H1 (cell line): ENCODE results near the gene PDK4. TPM values are rescaled to one million over a fixed set of nuclear protein-coding genes. Genes with fewer than 3 reads are reported as not detected.

Source experiments
- CTCF ChIA-PET: fragments of 300-600 bp; sonication (Branson Sonifier 250); formaldehyde crosslinking; loops from one replicate; lab custom pipeline; 2021; ENCODE audit not compliant: partially characterized antibody; lab: Charles Lee
- POLR2A ChIA-PET: fragments of 300-600 bp; sonication (Branson Sonifier 250); formaldehyde crosslinking; loops from one replicate; lab custom pipeline; 2021; ENCODE audit warnings: inconsistent platforms; ENCODE audit not compliant: partially characterized antibody; lab: Charles Lee
- DNase-seq, 2 experiments: peaks; one replicate each; pipeline versions ENCODE4 v3.0.0 to v3.0.0-alpha.2; 2010 to 2022; ENCODE audit warnings: low spot score in 2 of 2, low read depth in 1 of 2, mixed read lengths in 1 of 2
- FAIRE-seq: peaks from 2 replicates; lab custom pipeline; 2011; peaks lifted over from hg19 to GRCh38; lab: Jason Lieb, UNC
- H2AFZ ChIP-seq: 2 replicates; pipeline ENCODE4 v1.8.1; 2012; ENCODE audit warnings: low read length, inconsistent platforms
- H2AK5ac ChIP-seq: 2 replicates; pipeline ENCODE4 v1.6.1; 2013; ENCODE audit warnings: low read depth, low read length
- H2BK120ac ChIP-seq: replicated peaks from 2 replicates; pipeline ENCODE3; 2013; ENCODE audit warnings: low read depth, low read length, inconsistent platforms
- H2BK12ac ChIP-seq: 2 replicates; pipeline ENCODE4 v1.6.1; 2013; ENCODE audit warnings: low read depth, low read length
- H2BK15ac ChIP-seq: 2 replicates; pipeline ENCODE4 v1.6.1; 2013; ENCODE audit warnings: low read length
- H2BK20ac ChIP-seq: 2 replicates; pipeline ENCODE4 v1.6.1; 2013; ENCODE audit warnings: low read length
- H2BK5ac ChIP-seq: 2 replicates; pipeline ENCODE4 v1.6.1; 2013; ENCODE audit warnings: low read depth, low read length
- H3K14ac ChIP-seq: 2 replicates; pipeline ENCODE4 v1.6.1; 2013; ENCODE audit warnings: inconsistent platforms; ENCODE audit not compliant: insufficient read length
- H3K18ac ChIP-seq: 2 replicates; pipeline ENCODE4 v1.6.1; 2013; ENCODE audit warnings: low read length; ENCODE audit errors: extremely low read depth
- H3K23ac ChIP-seq: 2 replicates; pipeline ENCODE4 v1.6.1; 2013; ENCODE audit warnings: inconsistent platforms; ENCODE audit not compliant: insufficient read length
- H3K23me2 ChIP-seq: 2 replicates; pipeline ENCODE4 v1.6.1; 2013; ENCODE audit warnings: low read depth, low read length
- H3K27ac ChIP-seq: 2 replicates; pipeline ENCODE4 v1.6.1; 2011; ENCODE audit warnings: low read depth, low read length, inconsistent platforms
- H3K27me3 ChIP-seq, 4 experiments: replicated peaks in 1 of 4; 1 replicate in 1 of 4; 2 replicates in 3 of 4; pipeline versions ENCODE4 v1.6.1 to v1.8.1; 2011 to 2013; ENCODE audit warnings: low read length in 3 of 4, mild to moderate bottlenecking in 3 of 4, inconsistent platforms in 2 of 4, mixed read lengths in 2 of 4, moderate library complexity in 1 of 4; ENCODE audit not compliant: control insufficient read depth in 3 of 4, insufficient read depth in 3 of 4; ENCODE audit errors: extremely low read depth in 1 of 4
- H3K36me3 ChIP-seq, 4 experiments: 2 replicates each; pipeline versions ENCODE4 v1.6.1 to v1.8.1; 2011 to 2013; ENCODE audit warnings: mild to moderate bottlenecking in 4 of 4, low read length in 3 of 4, moderate library complexity in 2 of 4, control low read depth in 1 of 4, inconsistent platforms in 1 of 4; ENCODE audit not compliant: insufficient read depth in 4 of 4, control insufficient read depth in 2 of 4
- H3K4ac ChIP-seq: replicated peaks from 2 replicates; pipeline ENCODE3; 2013; ENCODE audit warnings: low read length, low read depth, mixed read lengths, inconsistent platforms; ENCODE audit not compliant: insufficient read length
- H3K4me1 ChIP-seq, 4 experiments: replicated peaks in 1 of 4; 1 replicate in 1 of 4; 2 replicates in 3 of 4; pipeline versions ENCODE4 v1.6.1 to v1.8.1; 2011 to 2013; ENCODE audit warnings: low read length in 3 of 4, inconsistent platforms in 2 of 4, mixed read lengths in 1 of 4; ENCODE audit not compliant: insufficient read depth in 4 of 4, control insufficient read depth in 3 of 4
- H3K4me2 ChIP-seq, 2 experiments: 2 replicates each; pipeline versions ENCODE4 v1.6.1 to v1.8.1; 2011 to 2013; ENCODE audit warnings: low read depth in 2 of 2, low read length in 2 of 2, control low read depth in 1 of 2, inconsistent platforms in 1 of 2, mild to moderate bottlenecking in 1 of 2; ENCODE audit not compliant: insufficient read depth in 1 of 2
- H3K4me3 ChIP-seq, 4 experiments: fragments of 200-600, 300-600 bp in 1 of 4; sonication (generic), shearing (Covaris generic), sonication (Bioruptor Twin) in 1 of 4; 2 replicates each; pipeline versions ENCODE4 v1.5.1 to v1.8.1; 2011 to 2016; ENCODE audit warnings: low read length in 4 of 4, low read depth in 3 of 4, control low read depth in 2 of 4, inconsistent platforms in 2 of 4, mild to moderate bottlenecking in 2 of 4, mixed read lengths in 1 of 4, moderate library complexity in 1 of 4; ENCODE audit not compliant: insufficient read depth in 2 of 4; ENCODE audit errors: extremely low read depth in 1 of 4
- H3K56ac ChIP-seq: replicated peaks from 2 replicates; pipeline ENCODE3; 2013; ENCODE audit warnings: low read depth, mild to moderate bottlenecking, mixed read lengths, low read length, inconsistent platforms; ENCODE audit not compliant: insufficient read length
- H3K79me1 ChIP-seq: 2 replicates; pipeline ENCODE4 v1.6.1; 2013; ENCODE audit warnings: low read depth, low read length, control low read depth
- H3K79me2 ChIP-seq, 2 experiments: 2 replicates each; pipeline versions ENCODE4 v1.6.1 to v1.8.1; 2012 to 2013; ENCODE audit warnings: low read length in 2 of 2, mild to moderate bottlenecking in 2 of 2, inconsistent platforms in 1 of 2; ENCODE audit not compliant: insufficient read depth in 2 of 2, control insufficient read depth in 1 of 2
- H3K9ac ChIP-seq, 4 experiments: replicated peaks in 1 of 4; 1 replicate in 1 of 4; 2 replicates in 3 of 4; pipeline versions ENCODE4 v1.6.1 to v1.8.1; 2011 to 2013; ENCODE audit warnings: low read depth in 3 of 4, low read length in 3 of 4, control low read depth in 2 of 4, mild to moderate bottlenecking in 2 of 4, moderate library complexity in 2 of 4, inconsistent platforms in 1 of 4; ENCODE audit errors: extremely low read depth in 1 of 4
- H3K9me3 ChIP-seq, 2 experiments: 2 replicates each; pipeline versions ENCODE4 v1.6.1 to v1.8.1; 2012 to 2013; ENCODE audit warnings: mild to moderate bottlenecking in 2 of 2, moderate library complexity in 2 of 2, control low read depth in 1 of 2, inconsistent platforms in 1 of 2, low read depth in 1 of 2, low read length in 1 of 2, mixed read lengths in 1 of 2; ENCODE audit not compliant: insufficient read depth in 2 of 2
- H4K20me1 ChIP-seq, 2 experiments: replicated peaks in 1 of 2; 2 replicates each; pipeline versions ENCODE3 to v1.8.1; 2011 to 2013; ENCODE audit warnings: inconsistent platforms in 2 of 2, low read length in 2 of 2, mild to moderate bottlenecking in 1 of 2; ENCODE audit not compliant: insufficient read depth in 2 of 2, control insufficient read depth in 1 of 2
- H4K5ac ChIP-seq: 2 replicates; pipeline ENCODE4 v1.6.1; 2013; ENCODE audit warnings: low read length, low read depth, mixed read lengths, inconsistent platforms; ENCODE audit not compliant: insufficient read length
- H4K8ac ChIP-seq: 2 replicates; pipeline ENCODE4 v1.8.0; 2013; ENCODE audit warnings: mild to moderate bottlenecking, moderate library complexity, low read length, inconsistent platforms; ENCODE audit not compliant: insufficient read depth; ENCODE audit errors: extremely low read depth
- H4K91ac ChIP-seq: replicated peaks from 2 replicates; pipeline ENCODE3; 2013; ENCODE audit warnings: low read length, mixed read lengths, inconsistent platforms; ENCODE audit not compliant: insufficient read length
- ATF3 ChIP-seq: IDR thresholded peaks from 2 replicates; pipeline ENCODE4 v1.6.1; 2011; ENCODE audit warnings: low read depth, mild to moderate bottlenecking, low read length; ENCODE audit not compliant: insufficient read depth
- CTBP2 ChIP-seq: IDR thresholded peaks from 2 replicates; pipeline ENCODE4 v1.7.0; 2011; ENCODE audit warnings: borderline replicate concordance, mild to moderate bottlenecking, moderate library complexity, mixed read lengths, low read length; ENCODE audit not compliant: insufficient read depth, insufficient read length
- EZH2 ChIP-seq: fragments of 200-600 bp; sonication (generic); IDR thresholded peaks from 2 replicates; pipeline ENCODE4 v1.7.1; 2012; ENCODE audit warnings: low read depth, mild to moderate bottlenecking, moderate library complexity, low read length, inconsistent platforms; ENCODE audit not compliant: severe bottlenecking
- SP1 ChIP-seq: IDR thresholded peaks from 2 replicates; pipeline ENCODE4 v1.6.1; 2011; ENCODE audit warnings: low read depth, low read length
- TBP ChIP-seq: IDR thresholded peaks from 2 replicates; pipeline ENCODE4 v1.6.1; 2011; ENCODE audit warnings: low read depth, low read length, improper control_type of control experiment
- polyA plus RNA-seq, 7 experiments: library from polyadenylated mRNA; depleted of rRNA in 3 of 7; stranded (reverse) in 5 of 7; unstranded in 2 of 7; fragments of >200 nt in 5 of 7; fragments of 200-250 nt in 2 of 7; gene quantifications; 1 replicate in 5 of 7; 2 replicates in 1 of 7; 4 replicates in 1 of 7; pipeline versions ENCODE4 v1.2.1 to v1.2.3, GENCODE V29; 2011 to 2013; ENCODE audit warnings: missing spikeins in 2 of 7, mixed read lengths in 2 of 7
- total RNA-seq: library from RNA; stranded (reverse); fragmentation: NEBNext Ultra II Directional; extraction: Animal tissue kit (Norgen Biotek cat#: 25700); gene quantifications from 2 replicates; pipeline ENCODE4 v1.2.1, GENCODE V29; 2021

PDK4 gene
- total and polyA plus RNA-seq, 2 of the 8 experiments (the other 6 are each of a cell fraction or from before 2014, with no cell fraction given), result 0.26 TPM; not detected in 1

GRCh38 chr7:95589031-95589430, 7.3 kb downstream of the PDK4 start:
- no peak overlapping the region for H3K4ac ChIP-seq
- ChIA-PET POLR2A (no interaction called here), CTCF (interaction anchor here (0.7 to 1.1 kb wide), 2 partner anchors 14 to 97 kb away, joined by 3 read pairs; no protein-coding TSS in a partner anchor)
- no peaks in the 10 kb centered on the region; a peak in 1 of 7 replicates for H3K27me3 ChIP-seq
- no peak overlapping the region for H2BK15ac ChIP-seq
- H3K9ac ChIP-seq, result no peak overlapping the region
- no peak overlapping the region for H4K8ac ChIP-seq
- no peak overlapping the region for H2AK5ac ChIP-seq
- no peak overlapping the region for H3K14ac ChIP-seq
- no peak overlapping the region for H2BK12ac ChIP-seq
- H3K79me2 ChIP-seq, result no peaks in the 10 kb centered on the region
- H3K4me3 ChIP-seq, result no peak overlapping the region
- H4K91ac ChIP-seq, result no peak overlapping the region
- no peak overlapping the region for H2BK20ac ChIP-seq
- no peaks in the 10 kb centered on the region for H3K4me1 ChIP-seq
- no peak overlapping the region for H4K5ac ChIP-seq
- no peak overlapping the region for H2AFZ ChIP-seq
- DNase-seq (no peak), FAIRE-seq (no peak)
- no peak overlapping the region; the same call in 1 of the 2 replicates for H3K27ac ChIP-seq
- no peaks in the 10 kb centered on the region for H4K20me1 ChIP-seq
- no peaks in the 10 kb centered on the region for H3K79me1 ChIP-seq
- no peaks in the 10 kb centered on the region for H3K23me2 ChIP-seq
- H3K9me3 ChIP-seq, result no peaks in the 10 kb centered on the region
- no peaks in the 10 kb centered on the region for H3K36me3 ChIP-seq
- H3K56ac ChIP-seq, result no peak overlapping the region
- no peak overlapping the region for H3K23ac ChIP-seq
- H2BK120ac ChIP-seq, result no peak overlapping the region
- H3K4me2 ChIP-seq, result no peak overlapping the region
- H3K18ac ChIP-seq, result no peak overlapping the region
- no peak overlapping the region for H2BK5ac ChIP-seq
- TF ChIP-seq ATF3 (no peak), CTBP2 (no peak), EZH2 (no peak), TBP (no peak), SP1 (no peak)
